MM.1S (cell line): ENCODE results near the gene RPL3.

Source experiments
- DNase-seq: peaks from one replicate; pipeline ENCODE4 v3.0.0-alpha.2; 2015
- H2AFZ ChIP-seq: fragments of 300-600 bp; sonication (generic); 2 replicates; pipeline ENCODE4 v1.6.0; 2016; ENCODE audit warnings: antibody characterized with exemption, low read length
- H3F3A ChIP-seq: fragments of 300-600 bp; sonication (generic); 2 replicates; pipeline ENCODE4 v1.6.1; 2016; ENCODE audit warnings: mild to moderate bottlenecking, antibody characterized with exemption, low read length, moderate library complexity, mixed read lengths; ENCODE audit not compliant: insufficient read depth
- H3K27ac ChIP-seq: fragments of 300-600 bp; sonication (generic); 2 replicates; pipeline ENCODE4 v1.5.1; 2016; ENCODE audit warnings: mild to moderate bottlenecking, low read length
- H3K27me3 ChIP-seq: fragments of 300-600 bp; sonication (generic); replicated peaks from 2 replicates; pipeline ENCODE4 v1.6.0; 2016; ENCODE audit warnings: low read length; ENCODE audit not compliant: insufficient read depth
- H3K36me3 ChIP-seq: fragments of 300-600 bp; sonication (generic); replicated peaks from 2 replicates; pipeline ENCODE4 v1.6.1; 2016; ENCODE audit warnings: mild to moderate bottlenecking, low read length, mixed read lengths; ENCODE audit not compliant: insufficient read depth
- H3K4me1 ChIP-seq: fragments of 300-600 bp; sonication (generic); 2 replicates; pipeline ENCODE4 v1.6.1; 2016; ENCODE audit warnings: low read length, mixed read lengths
- H3K4me2 ChIP-seq: fragments of 300-600 bp; sonication (generic); 2 replicates; pipeline ENCODE4 v1.6.0; 2016; ENCODE audit warnings: low read depth, low read length
- H3K4me3 ChIP-seq: fragments of 300-600 bp; sonication (generic); 2 replicates; pipeline ENCODE4 v1.5.1; 2016; ENCODE audit warnings: low read length, mixed read lengths
- H3K79me2 ChIP-seq: fragments of 300-600 bp; sonication (generic); 2 replicates; pipeline ENCODE4 v1.6.1; 2016; ENCODE audit warnings: mixed run types, low read length, mixed read lengths
- H3K9ac ChIP-seq: fragments of 300-600 bp; sonication (generic); 2 replicates; pipeline ENCODE4 v1.6.1; 2016; ENCODE audit warnings: low read length, mixed read lengths
- H3K9me2 ChIP-seq: fragments of 300-600 bp; sonication (generic); replicated peaks from 2 replicates; pipeline ENCODE4 v1.6.1; 2016; ENCODE audit warnings: mild to moderate bottlenecking, low read length, mixed read lengths; ENCODE audit not compliant: insufficient read depth
- H3K9me3 ChIP-seq: fragments of 300-600 bp; sonication (generic); replicated peaks from 2 replicates; pipeline ENCODE4 v1.6.1; 2016; ENCODE audit warnings: mild to moderate bottlenecking, low read length, mixed read lengths; ENCODE audit not compliant: insufficient read depth
- H4K20me1 ChIP-seq: fragments of 300-600 bp; sonication (generic); 2 replicates; pipeline ENCODE4 v1.6.1; 2016; ENCODE audit warnings: mild to moderate bottlenecking, low read length, moderate library complexity, mixed read lengths; ENCODE audit not compliant: insufficient read depth
- CTCF ChIP-seq: fragments of 300-600 bp; sonication (generic); IDR thresholded peaks from 2 replicates; pipeline ENCODE4 v1.5.1; 2016; ENCODE audit warnings: antibody characterized with exemption, low read length, mixed read lengths
- EZH2 ChIP-seq: fragments of 300-600 bp; sonication (generic); optimal IDR thresholded peaks from 2 replicates; pipeline ENCODE3; 2017; ENCODE audit warnings: low read depth, mild to moderate bottlenecking, antibody characterized with exemption, low read length, mixed read lengths
- EZH2phosphoT487 ChIP-seq: fragments of 300-600 bp; sonication (generic); IDR thresholded peaks from 2 replicates; pipeline ENCODE4 v1.6.1; 2018; ENCODE audit warnings: antibody characterized with exemption, low read length

Gene RPL3

GRCh38 chr22:39319284-39320022 is at the start of gene RPL3:
RPL3 (minus strand) TSS chr22:39319623; CDS start chr22:39319597, 26 bp downstream.
- H3K9ac ChIP-seq: peak within 1 kb of the TSS; percentile 98
- H3K9me3 ChIP-seq: no peaks in the 10 kb centered on the region
- peak within 1 kb of the TSS; percentile 99 for H3K27ac ChIP-seq
- H3K9me2 ChIP-seq: no peaks in the 10 kb centered on the region
- H3K79me2 ChIP-seq: peaks cover 49% of the 10 kb centered on the region
- TF ChIP-seq CTCF: peak; percentile 5; the same call in 1 of the 2 replicates
- no peak for TF ChIP-seq EZH2
- TF ChIP-seq EZH2phosphoT487: no peak
- H3K4me3 ChIP-seq: peak within 1 kb of the TSS; percentile 93
- peaks cover 38% of the 10 kb centered on the region for H4K20me1 ChIP-seq
- H3K4me2 ChIP-seq: peak within 1 kb of the TSS; percentile 97
- no peaks in the 10 kb centered on the region for H3K27me3 ChIP-seq
- H3K4me1 ChIP-seq: peaks cover 14% of the 10 kb centered on the region
- DNase-seq: peak; percentile 98
- H3K36me3 ChIP-seq: peaks cover 25% of the 10 kb centered on the region
- H2AFZ ChIP-seq: peak within 1 kb of the TSS; percentile 90
- peaks cover 58% of the 10 kb centered on the region for H3F3A ChIP-seq

DNA sequence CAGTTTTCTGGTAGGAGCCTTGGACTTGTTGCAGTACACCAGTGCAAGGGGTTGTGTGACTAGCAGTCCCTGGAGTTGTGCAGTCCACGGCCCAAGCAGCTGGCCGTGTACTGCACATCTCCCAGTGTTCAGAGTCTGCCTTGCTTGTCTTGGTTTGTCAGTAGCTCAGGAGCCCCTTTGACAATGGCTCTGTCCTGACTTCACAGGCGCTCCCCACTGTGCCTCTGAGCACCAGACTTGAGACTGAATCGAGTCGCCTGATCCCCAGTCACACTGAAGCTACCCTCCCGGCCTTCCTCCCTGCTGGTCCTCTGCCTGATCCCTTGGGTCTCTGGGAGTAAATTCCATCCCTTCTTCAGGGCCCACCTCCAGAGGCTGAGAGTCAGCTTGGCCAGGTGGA is 49.8 kb upstream of the RPL3 start:
- H3K4me3 ChIP-seq: no peak overlapping the region
- no peaks in the 10 kb centered on the region for H4K20me1 ChIP-seq
- no peaks in the 10 kb centered on the region for H3K9me2 ChIP-seq
- H3K9ac ChIP-seq: no peak overlapping the region
- H3F3A ChIP-seq: no peaks in the 10 kb centered on the region
- H2AFZ ChIP-seq: no peak overlapping the region
- no peaks in the 10 kb centered on the region for H3K79me2 ChIP-seq
- no peaks in the 10 kb centered on the region for H3K9me3 ChIP-seq
- TF ChIP-seq EZH2phosphoT487 (no peak), CTCF (no peak), EZH2 (no peak)
- no peak overlapping the region for H3K27ac ChIP-seq
- H3K4me1 ChIP-seq: 0 out of 2 replicates have a peak, but pooled peaks cover 3% of the 10 kb centered on the region
- H3K4me2 ChIP-seq: no peak overlapping the region
- no peak for DNase-seq
- H3K27me3 ChIP-seq: no peaks in the 10 kb centered on the region
- no peaks in the 10 kb centered on the region for H3K36me3 ChIP-seq

DNA sequence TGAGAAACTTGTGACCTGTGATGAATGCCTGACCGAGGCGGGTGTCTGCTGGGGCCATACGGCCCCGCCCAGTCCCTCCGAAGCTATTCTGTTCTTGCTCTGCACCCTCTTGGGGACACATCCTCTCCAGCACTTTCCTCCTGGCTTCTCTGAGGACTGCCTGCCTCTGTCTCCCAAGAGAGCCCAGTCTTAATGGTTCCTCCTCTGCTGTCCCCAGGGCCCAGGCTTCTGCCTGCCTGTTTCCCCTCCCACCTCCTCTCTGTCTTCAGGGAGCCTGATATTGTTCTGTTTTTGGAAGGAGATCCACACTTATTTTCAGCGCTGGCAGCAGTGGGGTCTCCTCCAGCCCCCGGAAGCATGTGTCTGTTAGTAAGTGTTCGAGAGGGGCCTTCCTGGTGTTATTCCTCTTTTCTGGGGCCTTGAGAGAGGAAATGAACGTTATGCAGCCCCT is 49.1 kb upstream of the RPL3 start:
- Histone ChIP-seq H3K36me3 (no peaks in the 10 kb centered on the region), H3K4me2 (no peak overlapping the region), H3K27me3 (no peaks in the 10 kb centered on the region), H3K9ac (no peak overlapping the region), H3K9me2 (no peaks in the 10 kb centered on the region), H3K27ac (no peak overlapping the region), H3K4me1 (0 out of 2 replicates have a peak, but pooled peaks cover 3% of the 10 kb centered on the region), H3K79me2 (no peaks in the 10 kb centered on the region), H3K9me3 (no peaks in the 10 kb centered on the region), H2AFZ (no peak overlapping the region), H3F3A (no peaks in the 10 kb centered on the region), H4K20me1 (no peaks in the 10 kb centered on the region), H3K4me3 (no peak overlapping the region)
- no peak for DNase-seq
- TF ChIP-seq EZH2 (no peak), CTCF (no peak), EZH2phosphoT487 (no peak)
